OCI-LY1 (cell line): ENCODE data around the gene MELTF.

ENCODE experiments used
- H2AFZ ChIP-seq: fragments of 200-600 bp; sonication (generic), shearing (Covaris generic); 2 replicates; pipeline ENCODE4 v1.6.0; 2014; ENCODE audit warnings: antibody characterized with exemption, mild to moderate bottlenecking, low read length
- H3F3A ChIP-seq: fragments of 200-600 bp; sonication (generic), shearing (Covaris generic); 2 replicates; pipeline ENCODE4 v1.6.0; 2014; ENCODE audit warnings: mild to moderate bottlenecking, antibody characterized with exemption, low read length, moderate library complexity; ENCODE audit not compliant: insufficient read depth
- H3K27ac ChIP-seq: fragments of 200-600 bp; sonication (generic); 2 replicates; pipeline ENCODE4 v1.5.1; 2014; ENCODE audit warnings: low read length, mixed run types, mild to moderate bottlenecking, low read depth; ENCODE audit not compliant: poor library complexity, severe bottlenecking
- H3K27me3 ChIP-seq: fragments of 200-600 bp; sonication (generic); 2 replicates; pipeline ENCODE4 v1.6.0; 2014; ENCODE audit warnings: antibody characterized with exemption, mild to moderate bottlenecking, low read length, moderate library complexity; ENCODE audit not compliant: insufficient read depth
- H3K36me3 ChIP-seq: fragments of 200-600 bp; sonication (generic); 2 replicates; pipeline ENCODE4 v1.6.1; 2014; ENCODE audit warnings: mild to moderate bottlenecking, antibody characterized with exemption, low read length, moderate library complexity, mixed read lengths; ENCODE audit not compliant: insufficient read depth
- H3K4me1 ChIP-seq: fragments of 200-600 bp; sonication (generic); 2 replicates; pipeline ENCODE4 v1.5.1; 2014; ENCODE audit warnings: mild to moderate bottlenecking, low read length, moderate library complexity; ENCODE audit not compliant: insufficient read depth, severe bottlenecking
- H3K4me2 ChIP-seq: fragments of 200-600 bp; sonication (generic), shearing (Covaris generic); 2 replicates; pipeline ENCODE4 v1.6.1; 2014; ENCODE audit warnings: low read length
- H3K4me3 ChIP-seq: fragments of 200-600 bp; sonication (generic); 2 replicates; pipeline ENCODE4 v1.5.1; 2014; ENCODE audit warnings: low read length, low read depth, mild to moderate bottlenecking, mixed read lengths; ENCODE audit not compliant: poor library complexity, severe bottlenecking
- H3K79me2 ChIP-seq: fragments of 200-600 bp; shearing (Covaris generic); 2 replicates; pipeline ENCODE4 v1.6.1; 2016; ENCODE audit warnings: mixed run types, low read length, mixed read lengths; ENCODE audit not compliant: insufficient read depth
- H3K9ac ChIP-seq: fragments of 200-600 bp; sonication (generic), shearing (Covaris generic); 2 replicates; pipeline ENCODE4 v1.6.1; 2014; ENCODE audit warnings: mild to moderate bottlenecking, low read length, mixed read lengths
- H3K9me2 ChIP-seq: fragments of 200-600 bp; sonication (generic), shearing (Covaris generic); 2 replicates; pipeline ENCODE4 v1.6.1; 2014; ENCODE audit warnings: low read depth, mild to moderate bottlenecking, low read length, mixed read lengths
- H3K9me3 ChIP-seq: fragments of 200-600 bp; shearing (Covaris generic); 2 replicates; pipeline ENCODE4 v1.6.1; 2014; ENCODE audit warnings: low read length, mixed read lengths
- H4K20me1 ChIP-seq: fragments of 200-600 bp; sonication (generic), shearing (Covaris generic); 2 replicates; pipeline ENCODE4 v1.6.0; 2016; ENCODE audit warnings: mild to moderate bottlenecking, low read length; ENCODE audit not compliant: insufficient read depth
- CTCF ChIP-seq: fragments of 200-600 bp; sonication (generic), shearing (Covaris generic); IDR thresholded peaks from 2 replicates; pipeline ENCODE4 v1.5.1; 2017; ENCODE audit warnings: mild to moderate bottlenecking, antibody characterized with exemption, low read length, moderate library complexity, mixed read lengths
- EZH2 ChIP-seq: fragments of 200-600 bp; sonication (generic), shearing (Covaris generic); IDR thresholded peaks from 2 replicates; pipeline ENCODE4 v1.8.0; 2017; ENCODE audit warnings: borderline replicate concordance, mixed run types, mild to moderate bottlenecking, antibody characterized with exemption, low read length, moderate library complexity, mixed read lengths

The MELTF gene

GRCh38 chr3:197042539-197042938 is 12.9 kb upstream of the MELTF start:
- TF ChIP-seq CTCF: no peak
- TF ChIP-seq EZH2: no peak
- no peaks in the 10 kb centered on the region for H3K79me2 ChIP-seq
- no peak overlapping the region for H3K9ac ChIP-seq
- no peaks in the 10 kb centered on the region for H3K4me1 ChIP-seq
- H3K27me3 ChIP-seq: no peaks in the 10 kb centered on the region
- H3F3A ChIP-seq: no peaks in the 10 kb centered on the region
- peaks cover 2% of the 10 kb centered on the region; the same call in 1 of the 2 replicates for H3K9me2 ChIP-seq
- no peak overlapping the region for H2AFZ ChIP-seq
- no peak overlapping the region for H3K4me2 ChIP-seq
- H3K27ac ChIP-seq: no peak overlapping the region
- no peaks in the 10 kb centered on the region for H3K9me3 ChIP-seq
- no peak overlapping the region for H3K4me3 ChIP-seq
- H3K36me3 ChIP-seq: peaks cover 25% of the 10 kb centered on the region; the same call in 1 of the 2 replicates
- no peaks in the 10 kb centered on the region for H4K20me1 ChIP-seq

GRCh38 chr3:197041875-197042488 is 12.4 kb upstream of the MELTF start:
- Histone ChIP-seq H3K27me3 (no peaks in the 10 kb centered on the region), H3K4me2 (no peak overlapping the region), H3F3A (no peaks in the 10 kb centered on the region), H3K9me3 (no peaks in the 10 kb centered on the region), H3K27ac (no peak overlapping the region), H3K9ac (no peak overlapping the region), H3K79me2 (no peaks in the 10 kb centered on the region), H3K4me3 (no peak overlapping the region), H2AFZ (no peak overlapping the region), H3K36me3 (peaks cover 25% of the 10 kb centered on the region; the same call in 1 of the 2 replicates), H4K20me1 (no peaks in the 10 kb centered on the region), H3K4me1 (no peaks in the 10 kb centered on the region), H3K9me2 (peaks cover 2% of the 10 kb centered on the region; the same call in 1 of the 2 replicates)
- TF ChIP-seq EZH2 (no peak), CTCF (no peak)

GRCh38 chr3:197040658-197041057 is 11.0 kb upstream of the MELTF start:
- no peaks in the 10 kb centered on the region for H4K20me1 ChIP-seq
- H3K36me3 ChIP-seq: peaks cover 17% of the 10 kb centered on the region; the same call in 1 of the 2 replicates
- no peaks in the 10 kb centered on the region for H3K79me2 ChIP-seq
- H3K9me2 ChIP-seq: peaks cover 2% of the 10 kb centered on the region; the same call in 1 of the 2 replicates
- H2AFZ ChIP-seq: no peak overlapping the region
- H3K9me3 ChIP-seq: no peaks in the 10 kb centered on the region
- H3F3A ChIP-seq: no peaks in the 10 kb centered on the region
- no peak overlapping the region for H3K27ac ChIP-seq
- H3K4me1 ChIP-seq: no peaks in the 10 kb centered on the region
- no peak overlapping the region for H3K4me3 ChIP-seq
- TF ChIP-seq EZH2: no peak
- no peak for TF ChIP-seq CTCF
- H3K9ac ChIP-seq: no peak overlapping the region
- H3K4me2 ChIP-seq: no peak overlapping the region
- no peaks in the 10 kb centered on the region for H3K27me3 ChIP-seq
